DOHH2 (cell line): ENCODE data around the gene VPS52.

Source experiments
- EZH2phosphoT487 ChIP-seq: fragments of 200-600 bp; sonication (generic); IDR thresholded peaks from 2 replicates; pipeline ENCODE4 v1.6.1; 2017; ENCODE audit warnings: borderline replicate concordance, mild to moderate bottlenecking, antibody characterized with exemption, low read length, moderate library complexity, mixed read lengths
- TF ChIP-seq, protein P1 (sequence below): fragments of 200-600 bp; sonication (generic); IDR thresholded peaks from one replicate; pipeline ENCODE4 v1.5.1; 2014; ENCODE audit warnings: antibody characterized with exemption, mild to moderate bottlenecking, low read depth, low read length; ENCODE audit not compliant: poor library complexity, severe bottlenecking

DNA sequence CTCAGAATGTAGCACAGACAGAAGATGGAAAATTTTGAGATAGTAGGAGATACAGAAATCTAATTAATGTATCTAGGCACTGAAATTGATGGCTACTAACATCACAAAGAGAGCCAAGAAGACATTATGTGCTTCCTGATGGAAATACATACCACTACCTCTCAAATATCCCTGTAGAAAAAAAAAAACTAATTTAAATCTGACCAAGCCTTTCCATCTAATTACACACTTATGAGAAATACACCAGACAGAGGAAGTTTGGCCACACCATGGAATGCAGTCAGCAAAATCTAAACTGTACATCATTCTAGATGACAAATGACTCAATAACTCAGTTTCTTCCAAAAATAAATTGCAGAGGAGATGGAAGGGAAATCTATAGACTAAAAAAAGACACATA lies 18.9 kb downstream of the VPS52 start:
- TF ChIP-seq, protein P1, sequence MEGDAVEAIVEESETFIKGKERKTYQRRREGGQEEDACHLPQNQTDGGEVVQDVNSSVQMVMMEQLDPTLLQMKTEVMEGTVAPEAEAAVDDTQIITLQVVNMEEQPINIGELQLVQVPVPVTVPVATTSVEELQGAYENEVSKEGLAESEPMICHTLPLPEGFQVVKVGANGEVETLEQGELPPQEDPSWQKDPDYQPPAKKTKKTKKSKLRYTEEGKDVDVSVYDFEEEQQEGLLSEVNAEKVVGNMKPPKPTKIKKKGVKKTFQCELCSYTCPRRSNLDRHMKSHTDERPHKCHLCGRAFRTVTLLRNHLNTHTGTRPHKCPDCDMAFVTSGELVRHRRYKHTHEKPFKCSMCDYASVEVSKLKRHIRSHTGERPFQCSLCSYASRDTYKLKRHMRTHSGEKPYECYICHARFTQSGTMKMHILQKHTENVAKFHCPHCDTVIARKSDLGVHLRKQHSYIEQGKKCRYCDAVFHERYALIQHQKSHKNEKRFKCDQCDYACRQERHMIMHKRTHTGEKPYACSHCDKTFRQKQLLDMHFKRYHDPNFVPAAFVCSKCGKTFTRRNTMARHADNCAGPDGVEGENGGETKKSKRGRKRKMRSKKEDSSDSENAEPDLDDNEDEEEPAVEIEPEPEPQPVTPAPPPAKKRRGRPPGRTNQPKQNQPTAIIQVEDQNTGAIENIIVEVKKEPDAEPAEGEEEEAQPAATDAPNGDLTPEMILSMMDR: no peak
- TF ChIP-seq EZH2phosphoT487: no peak
